MM.1S (cell line): ENCODE data around the gene GAS7.

Experiments used
- DNase-seq: peaks from one replicate; pipeline ENCODE4 v3.0.0-alpha.2; 2015
- H2AFZ ChIP-seq: fragments of 300-600 bp; sonication (generic); 2 replicates; pipeline ENCODE4 v1.6.0; 2016; ENCODE audit warnings: antibody characterized with exemption, low read length
- H3F3A ChIP-seq: fragments of 300-600 bp; sonication (generic); 2 replicates; pipeline ENCODE4 v1.6.1; 2016; ENCODE audit warnings: mild to moderate bottlenecking, antibody characterized with exemption, low read length, moderate library complexity, mixed read lengths; ENCODE audit not compliant: insufficient read depth
- H3K27ac ChIP-seq: fragments of 300-600 bp; sonication (generic); 2 replicates; pipeline ENCODE4 v1.5.1; 2016; ENCODE audit warnings: mild to moderate bottlenecking, low read length
- H3K27me3 ChIP-seq: fragments of 300-600 bp; sonication (generic); replicated peaks from 2 replicates; pipeline ENCODE4 v1.6.0; 2016; ENCODE audit warnings: low read length; ENCODE audit not compliant: insufficient read depth
- H3K36me3 ChIP-seq: fragments of 300-600 bp; sonication (generic); replicated peaks from 2 replicates; pipeline ENCODE4 v1.6.1; 2016; ENCODE audit warnings: mild to moderate bottlenecking, low read length, mixed read lengths; ENCODE audit not compliant: insufficient read depth
- H3K4me1 ChIP-seq: fragments of 300-600 bp; sonication (generic); 2 replicates; pipeline ENCODE4 v1.6.1; 2016; ENCODE audit warnings: low read length, mixed read lengths
- H3K4me2 ChIP-seq: fragments of 300-600 bp; sonication (generic); 2 replicates; pipeline ENCODE4 v1.6.0; 2016; ENCODE audit warnings: low read depth, low read length
- H3K4me3 ChIP-seq: fragments of 300-600 bp; sonication (generic); 2 replicates; pipeline ENCODE4 v1.5.1; 2016; ENCODE audit warnings: low read length, mixed read lengths
- H3K79me2 ChIP-seq: fragments of 300-600 bp; sonication (generic); 2 replicates; pipeline ENCODE4 v1.6.1; 2016; ENCODE audit warnings: mixed run types, low read length, mixed read lengths
- H3K9ac ChIP-seq: fragments of 300-600 bp; sonication (generic); 2 replicates; pipeline ENCODE4 v1.6.1; 2016; ENCODE audit warnings: low read length, mixed read lengths
- H3K9me2 ChIP-seq: fragments of 300-600 bp; sonication (generic); replicated peaks from 2 replicates; pipeline ENCODE4 v1.6.1; 2016; ENCODE audit warnings: mild to moderate bottlenecking, low read length, mixed read lengths; ENCODE audit not compliant: insufficient read depth
- H3K9me3 ChIP-seq: fragments of 300-600 bp; sonication (generic); replicated peaks from 2 replicates; pipeline ENCODE4 v1.6.1; 2016; ENCODE audit warnings: mild to moderate bottlenecking, low read length, mixed read lengths; ENCODE audit not compliant: insufficient read depth
- H4K20me1 ChIP-seq: fragments of 300-600 bp; sonication (generic); 2 replicates; pipeline ENCODE4 v1.6.1; 2016; ENCODE audit warnings: mild to moderate bottlenecking, low read length, moderate library complexity, mixed read lengths; ENCODE audit not compliant: insufficient read depth
- EZH2 ChIP-seq: fragments of 300-600 bp; sonication (generic); optimal IDR thresholded peaks from 2 replicates; pipeline ENCODE3; 2017; ENCODE audit warnings: low read depth, mild to moderate bottlenecking, antibody characterized with exemption, low read length, mixed read lengths
- EZH2phosphoT487 ChIP-seq: fragments of 300-600 bp; sonication (generic); IDR thresholded peaks from 2 replicates; pipeline ENCODE4 v1.6.1; 2018; ENCODE audit warnings: antibody characterized with exemption, low read length
- TF ChIP-seq, protein P1 (sequence below): fragments of 300-600 bp; sonication (generic); IDR thresholded peaks from 2 replicates; pipeline ENCODE4 v1.5.1; 2016; ENCODE audit warnings: antibody characterized with exemption, low read length, mixed read lengths

Gene GAS7

DNA sequence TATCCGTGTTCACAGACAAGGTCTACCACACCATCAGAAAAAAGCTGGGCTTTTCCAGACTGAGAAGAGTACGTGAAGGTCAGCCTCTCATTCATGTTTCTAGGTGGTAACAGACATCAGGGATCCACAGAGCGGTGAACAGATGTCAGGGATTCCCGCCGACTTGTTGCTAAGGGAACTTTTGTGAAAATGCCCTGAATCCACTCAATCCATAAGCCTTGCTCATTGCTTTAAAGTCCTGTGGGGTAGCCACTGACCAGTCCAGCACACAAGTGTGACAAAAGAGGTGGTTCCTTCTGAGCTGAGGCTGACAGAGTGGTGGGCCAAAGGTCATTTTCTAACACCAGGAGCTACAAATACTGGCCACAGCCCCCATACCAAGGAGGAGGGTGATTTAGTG is 5.9 kb downstream of the GAS7 start:
- Histone ChIP-seq H3K4me2 (no peak overlapping the region), H3K79me2 (no peaks in the 10 kb centered on the region), H3K9me3 (no peaks in the 10 kb centered on the region), H3K27me3 (no peaks in the 10 kb centered on the region), H3K36me3 (no peaks in the 10 kb centered on the region), H3K4me1 (no peaks in the 10 kb centered on the region), H3K9me2 (no peaks in the 10 kb centered on the region), H3K4me3 (no peak overlapping the region), H3K27ac (no peak overlapping the region), H4K20me1 (no peaks in the 10 kb centered on the region), H2AFZ (no peak overlapping the region), H3F3A (no peaks in the 10 kb centered on the region), H3K9ac (no peak overlapping the region)
- TF ChIP-seq EZH2 (no peak), EZH2phosphoT487 (no peak)
- TF ChIP-seq, protein P1, sequence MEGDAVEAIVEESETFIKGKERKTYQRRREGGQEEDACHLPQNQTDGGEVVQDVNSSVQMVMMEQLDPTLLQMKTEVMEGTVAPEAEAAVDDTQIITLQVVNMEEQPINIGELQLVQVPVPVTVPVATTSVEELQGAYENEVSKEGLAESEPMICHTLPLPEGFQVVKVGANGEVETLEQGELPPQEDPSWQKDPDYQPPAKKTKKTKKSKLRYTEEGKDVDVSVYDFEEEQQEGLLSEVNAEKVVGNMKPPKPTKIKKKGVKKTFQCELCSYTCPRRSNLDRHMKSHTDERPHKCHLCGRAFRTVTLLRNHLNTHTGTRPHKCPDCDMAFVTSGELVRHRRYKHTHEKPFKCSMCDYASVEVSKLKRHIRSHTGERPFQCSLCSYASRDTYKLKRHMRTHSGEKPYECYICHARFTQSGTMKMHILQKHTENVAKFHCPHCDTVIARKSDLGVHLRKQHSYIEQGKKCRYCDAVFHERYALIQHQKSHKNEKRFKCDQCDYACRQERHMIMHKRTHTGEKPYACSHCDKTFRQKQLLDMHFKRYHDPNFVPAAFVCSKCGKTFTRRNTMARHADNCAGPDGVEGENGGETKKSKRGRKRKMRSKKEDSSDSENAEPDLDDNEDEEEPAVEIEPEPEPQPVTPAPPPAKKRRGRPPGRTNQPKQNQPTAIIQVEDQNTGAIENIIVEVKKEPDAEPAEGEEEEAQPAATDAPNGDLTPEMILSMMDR = no peak
- DNase-seq = no peak

DNA sequence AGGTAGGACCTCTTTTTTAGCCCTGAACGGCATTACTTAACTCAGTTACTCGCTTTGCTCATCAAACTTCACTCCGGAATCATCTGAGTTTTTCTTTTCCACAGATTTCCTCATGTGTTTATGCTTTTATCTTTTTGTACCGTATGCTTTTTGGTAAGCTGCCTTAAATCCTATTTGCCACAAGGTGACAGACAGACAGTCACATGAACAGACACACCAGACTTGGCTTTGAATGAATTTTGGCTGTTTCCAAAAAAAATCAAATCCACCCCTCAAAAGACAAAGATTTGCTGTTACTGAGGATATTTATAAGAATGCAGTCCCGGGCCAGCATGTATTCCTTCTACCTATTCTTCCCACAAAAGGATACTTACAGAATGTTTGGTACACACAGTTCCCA is 10.9 kb downstream of the GAS7 start:
- no peaks in the 10 kb centered on the region for H4K20me1 ChIP-seq
- H3K9ac ChIP-seq = no peak overlapping the region
- no peaks in the 10 kb centered on the region for H3K9me2 ChIP-seq
- H3K27ac ChIP-seq = no peak overlapping the region
- no peaks in the 10 kb centered on the region for H3K79me2 ChIP-seq
- no peaks in the 10 kb centered on the region for H3K27me3 ChIP-seq
- no peak overlapping the region for H3K4me3 ChIP-seq
- DNase-seq = no peak
- no peaks in the 10 kb centered on the region for H3K36me3 ChIP-seq
- H3K4me2 ChIP-seq = no peak overlapping the region
- H3K9me3 ChIP-seq = no peaks in the 10 kb centered on the region
- H2AFZ ChIP-seq = no peak overlapping the region
- no peaks in the 10 kb centered on the region for H3K4me1 ChIP-seq
- TF ChIP-seq, protein P1 = no peak
- TF ChIP-seq EZH2phosphoT487 (no peak), EZH2 (no peak)
- no peaks in the 10 kb centered on the region for H3F3A ChIP-seq

DNA sequence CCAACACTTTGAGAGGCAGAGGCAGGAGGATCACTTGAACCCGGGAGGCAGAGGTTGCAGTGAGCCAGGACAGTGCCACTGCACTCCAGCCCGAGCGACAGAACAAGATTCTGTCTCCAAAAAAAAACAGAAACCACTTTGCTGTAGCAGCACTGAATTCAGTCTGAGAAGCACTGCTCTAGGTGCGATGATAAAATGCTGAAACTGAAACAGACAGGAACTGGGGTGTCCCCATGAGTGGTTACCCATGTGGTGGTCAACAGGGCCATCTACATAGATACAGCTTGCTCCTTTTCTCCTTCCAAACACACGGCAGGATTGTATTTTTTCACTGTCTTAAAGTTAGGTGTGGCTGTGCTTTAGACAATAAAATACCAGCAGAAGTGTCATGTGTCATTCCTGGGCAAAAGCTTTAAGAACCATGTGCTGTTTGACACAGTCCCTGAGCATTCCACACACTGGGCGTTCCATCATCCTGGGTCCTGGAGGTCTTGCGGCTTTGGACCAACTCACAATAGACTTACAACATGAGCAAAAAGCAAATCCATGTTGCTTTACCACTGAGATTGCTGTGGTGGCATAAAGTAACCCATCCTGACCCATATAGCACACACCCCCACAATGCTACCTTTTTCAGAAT is 11.5 kb downstream of the GAS7 start:
- no peak for DNase-seq
- H3K36me3 ChIP-seq = no peaks in the 10 kb centered on the region
- TF ChIP-seq, protein P1 = no peak
- no peak for TF ChIP-seq EZH2
- TF ChIP-seq EZH2phosphoT487 = no peak
- no peak overlapping the region for H3K4me3 ChIP-seq
- no peaks in the 10 kb centered on the region for H3K27me3 ChIP-seq
- H3K4me1 ChIP-seq = no peaks in the 10 kb centered on the region
- no peaks in the 10 kb centered on the region for H3K79me2 ChIP-seq
- no peaks in the 10 kb centered on the region for H3F3A ChIP-seq
- H3K9ac ChIP-seq = no peak overlapping the region
- H3K9me2 ChIP-seq = no peaks in the 10 kb centered on the region
- H3K4me2 ChIP-seq = no peak overlapping the region
- H3K9me3 ChIP-seq = no peaks in the 10 kb centered on the region
- no peak overlapping the region for H2AFZ ChIP-seq
- no peaks in the 10 kb centered on the region for H4K20me1 ChIP-seq
- no peak overlapping the region for H3K27ac ChIP-seq
